OCI-LY1 (cell line): ENCODE measurements around the gene ADAM12.

ENCODE experiments used
- EZH2 ChIP-seq: fragments of 200-600 bp; sonication (generic), shearing (Covaris generic); IDR thresholded peaks from 2 replicates; pipeline ENCODE4 v1.8.0; 2017; ENCODE audit warnings: borderline replicate concordance, mixed run types, mild to moderate bottlenecking, antibody characterized with exemption, low read length, moderate library complexity, mixed read lengths
- TF ChIP-seq, protein P1 (sequence below): fragments of 200-600 bp; sonication (generic), shearing (Covaris generic); IDR thresholded peaks from 2 replicates; pipeline ENCODE4 v1.5.1; 2017; ENCODE audit warnings: mild to moderate bottlenecking, antibody characterized with exemption, low read length, moderate library complexity, mixed read lengths

DNA sequence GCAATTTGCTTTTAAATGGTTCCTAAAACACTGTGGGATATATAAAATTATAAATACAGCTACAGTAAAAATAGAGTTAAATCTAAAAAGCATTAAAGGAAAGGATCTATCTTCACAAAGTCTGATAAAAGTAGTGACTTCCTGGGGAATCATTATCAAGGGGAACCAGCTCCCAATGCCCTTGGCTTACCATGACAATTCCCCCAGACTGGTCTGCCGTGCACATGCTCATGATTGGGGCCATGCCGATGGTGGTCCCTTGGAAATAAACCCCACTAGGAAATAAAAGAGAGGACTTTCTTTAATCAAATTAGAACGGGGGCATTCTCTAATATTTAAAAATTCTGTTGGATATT is 290.1 kb downstream of the ADAM12 start:
- TF ChIP-seq, protein P1, sequence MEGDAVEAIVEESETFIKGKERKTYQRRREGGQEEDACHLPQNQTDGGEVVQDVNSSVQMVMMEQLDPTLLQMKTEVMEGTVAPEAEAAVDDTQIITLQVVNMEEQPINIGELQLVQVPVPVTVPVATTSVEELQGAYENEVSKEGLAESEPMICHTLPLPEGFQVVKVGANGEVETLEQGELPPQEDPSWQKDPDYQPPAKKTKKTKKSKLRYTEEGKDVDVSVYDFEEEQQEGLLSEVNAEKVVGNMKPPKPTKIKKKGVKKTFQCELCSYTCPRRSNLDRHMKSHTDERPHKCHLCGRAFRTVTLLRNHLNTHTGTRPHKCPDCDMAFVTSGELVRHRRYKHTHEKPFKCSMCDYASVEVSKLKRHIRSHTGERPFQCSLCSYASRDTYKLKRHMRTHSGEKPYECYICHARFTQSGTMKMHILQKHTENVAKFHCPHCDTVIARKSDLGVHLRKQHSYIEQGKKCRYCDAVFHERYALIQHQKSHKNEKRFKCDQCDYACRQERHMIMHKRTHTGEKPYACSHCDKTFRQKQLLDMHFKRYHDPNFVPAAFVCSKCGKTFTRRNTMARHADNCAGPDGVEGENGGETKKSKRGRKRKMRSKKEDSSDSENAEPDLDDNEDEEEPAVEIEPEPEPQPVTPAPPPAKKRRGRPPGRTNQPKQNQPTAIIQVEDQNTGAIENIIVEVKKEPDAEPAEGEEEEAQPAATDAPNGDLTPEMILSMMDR: no peak
- TF ChIP-seq EZH2: no peak
